Hindlimb muscle (tissue), 1 donor: ENCODE measurements around the gene PGAM1. TPM values are rescaled to one million over a fixed set of nuclear protein-coding genes. Genes with fewer than 3 reads are reported as not detected.
"Not testable (repeated sequence)": the region's sequence is repeated elsewhere in the genome, so short reads cannot be mapped to it uniquely, and the experiment has no call there.

ENCODE experiments used
- DNase-seq: peaks from one replicate; pipeline ENCODE4 v3.0.0-alpha.2; 2013
- polyA plus RNA-seq: library from polyadenylated mRNA; unstranded; fragments of 120-200 nt; gene quantifications from one replicate; pipeline ENCODE4 v1.2.1, GENCODE V29; 2013; ENCODE audit not compliant: insufficient read length

PGAM1 gene
- polyA plus RNA-seq, 1 donor: 80.4 TPM

DNA sequence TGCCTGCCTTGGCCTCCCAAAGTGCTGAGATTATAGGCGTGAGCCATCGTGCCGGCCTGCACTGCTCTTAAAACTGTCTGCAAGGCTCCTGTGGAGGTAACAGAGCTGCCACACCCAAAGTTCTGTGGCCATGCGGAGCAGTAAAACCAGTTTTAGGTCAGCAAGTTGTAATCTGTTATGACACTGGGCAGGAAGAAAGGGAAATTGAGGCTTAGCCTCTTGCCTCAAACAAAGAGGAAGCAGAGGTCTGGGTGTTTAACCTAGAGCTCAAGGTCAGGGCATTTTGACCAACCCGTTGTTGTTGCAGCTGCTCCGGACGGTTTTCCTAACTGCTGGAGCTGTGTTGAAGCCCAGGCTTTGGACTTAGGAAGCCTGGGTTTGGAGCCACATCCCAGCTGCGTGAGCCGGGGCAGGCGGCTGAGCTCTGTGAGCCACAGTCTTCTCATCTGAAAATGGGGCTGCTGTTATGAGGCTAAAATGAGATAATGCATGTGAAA, 17.4 kb upstream of the PGAM1 start:
- no peak for DNase-seq

DNA sequence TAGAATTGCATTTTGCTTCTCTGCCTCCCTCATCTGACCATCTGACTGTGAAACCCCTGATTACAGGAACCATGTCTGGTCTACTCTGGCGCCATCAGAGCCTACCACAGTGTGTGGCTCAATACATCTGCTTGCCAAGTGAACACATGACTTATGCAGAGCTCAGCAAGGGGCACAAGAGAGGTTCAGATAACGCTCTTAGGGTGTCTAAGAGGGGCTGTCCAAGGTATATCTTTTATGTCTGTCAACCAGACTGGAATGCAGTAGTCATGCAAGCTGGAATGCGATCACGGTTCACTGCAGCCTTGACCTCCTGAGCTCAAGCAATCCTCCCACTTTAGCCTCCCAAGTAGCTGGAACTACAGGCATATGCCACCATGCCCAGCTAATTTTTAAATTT, 14.6 kb upstream of the PGAM1 start:
- DNase-seq: no peak

DNA sequence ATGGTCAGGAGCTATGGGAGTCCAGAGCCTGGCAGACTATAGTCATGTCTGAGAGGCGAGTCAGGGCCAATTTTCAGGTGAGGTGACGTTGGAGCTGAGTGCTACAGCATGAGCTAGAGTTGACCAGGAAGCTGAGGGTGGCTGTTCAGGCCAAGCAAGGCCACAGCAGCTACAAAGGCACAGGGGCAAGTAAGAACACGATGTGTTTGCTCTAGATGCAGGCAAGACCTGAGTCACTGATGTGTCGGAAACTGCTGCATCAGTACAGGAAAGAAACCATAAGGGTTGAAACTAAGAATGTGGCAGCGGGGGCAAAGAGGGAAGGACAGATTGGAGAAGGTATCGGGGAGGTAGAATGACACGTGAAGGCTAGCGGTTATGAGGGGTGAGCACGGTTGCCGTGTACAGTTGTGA, 13.1 kb upstream of the PGAM1 start:
- no peak for DNase-seq

DNA sequence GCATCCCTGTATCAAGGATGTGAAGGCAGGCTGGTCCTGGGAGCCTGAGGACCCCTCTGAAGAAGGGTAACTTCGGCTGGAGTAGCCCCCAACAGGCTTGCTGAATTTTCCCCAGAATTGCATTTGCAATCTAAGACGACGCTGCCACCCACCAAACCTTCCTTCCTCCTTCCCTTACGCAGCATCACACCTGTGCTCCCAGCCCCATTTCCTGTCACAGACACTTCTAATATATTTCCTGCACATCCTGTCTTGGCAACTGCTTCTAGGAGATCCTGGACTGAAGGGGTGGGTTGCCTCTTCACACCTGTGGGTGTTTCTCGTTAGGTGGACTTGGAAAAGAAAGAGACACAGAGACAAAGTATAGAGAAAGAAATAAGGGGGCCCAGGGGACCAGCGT, 9.4 kb upstream of the PGAM1 start:
- DNase-seq: no peak

DNA sequence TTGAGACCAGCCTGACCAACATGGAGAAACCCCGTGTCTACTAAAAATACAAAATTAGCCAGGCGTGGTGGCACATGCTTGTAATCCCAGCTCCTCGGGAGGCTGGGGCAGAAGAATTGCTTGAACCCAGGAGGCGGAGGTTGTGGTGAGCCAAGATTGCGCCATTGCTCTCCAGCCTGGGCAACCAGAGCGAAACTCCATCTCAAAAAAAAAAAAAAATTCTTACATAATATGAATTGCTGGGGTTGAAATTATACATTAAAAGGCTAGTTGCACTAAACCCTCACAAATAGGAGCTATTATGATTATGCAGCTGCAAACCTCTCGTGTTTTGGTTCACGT, 2.3 kb upstream of the PGAM1 start:
- DNase-seq: not testable (repeated sequence)

DNA sequence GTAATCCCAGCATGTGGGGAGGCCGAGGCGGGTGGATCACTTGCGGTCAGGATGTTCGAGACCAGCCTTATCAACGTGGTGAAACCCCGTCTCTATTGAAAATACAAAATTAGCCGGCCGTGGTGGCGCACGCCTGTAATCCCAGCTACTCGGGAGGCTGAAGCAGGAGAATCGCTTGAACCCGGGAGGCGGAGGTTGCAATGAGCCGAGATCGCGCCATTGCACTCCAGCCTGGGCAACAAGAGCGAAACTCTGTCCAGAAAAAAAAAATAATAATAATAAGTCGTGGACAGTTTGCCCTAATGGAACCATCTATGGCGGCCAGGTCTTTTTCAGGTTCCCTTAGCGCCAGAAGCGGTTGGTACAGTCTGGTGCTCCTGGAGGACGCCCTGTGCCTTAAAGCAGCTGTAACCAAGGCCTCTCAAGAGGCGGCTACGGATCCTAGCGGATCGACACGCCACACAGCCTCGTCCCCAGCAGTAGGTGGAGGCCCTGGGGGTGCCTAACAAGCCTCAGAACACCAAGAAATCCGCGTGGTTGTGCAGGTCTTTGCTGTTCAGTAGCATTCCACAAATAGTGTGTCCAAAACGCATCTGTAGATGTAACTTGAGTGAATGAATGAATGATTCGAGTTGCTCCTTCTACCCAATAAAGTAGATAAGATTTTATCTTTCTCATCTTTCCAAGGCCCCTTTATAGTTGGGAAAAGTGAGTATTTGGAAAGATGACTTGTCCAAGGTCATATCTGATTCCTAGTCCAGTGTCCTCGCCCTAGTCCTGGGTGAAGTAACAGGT, 982 bp downstream of the PGAM1 start:
- DNase-seq: no peak

DNA sequence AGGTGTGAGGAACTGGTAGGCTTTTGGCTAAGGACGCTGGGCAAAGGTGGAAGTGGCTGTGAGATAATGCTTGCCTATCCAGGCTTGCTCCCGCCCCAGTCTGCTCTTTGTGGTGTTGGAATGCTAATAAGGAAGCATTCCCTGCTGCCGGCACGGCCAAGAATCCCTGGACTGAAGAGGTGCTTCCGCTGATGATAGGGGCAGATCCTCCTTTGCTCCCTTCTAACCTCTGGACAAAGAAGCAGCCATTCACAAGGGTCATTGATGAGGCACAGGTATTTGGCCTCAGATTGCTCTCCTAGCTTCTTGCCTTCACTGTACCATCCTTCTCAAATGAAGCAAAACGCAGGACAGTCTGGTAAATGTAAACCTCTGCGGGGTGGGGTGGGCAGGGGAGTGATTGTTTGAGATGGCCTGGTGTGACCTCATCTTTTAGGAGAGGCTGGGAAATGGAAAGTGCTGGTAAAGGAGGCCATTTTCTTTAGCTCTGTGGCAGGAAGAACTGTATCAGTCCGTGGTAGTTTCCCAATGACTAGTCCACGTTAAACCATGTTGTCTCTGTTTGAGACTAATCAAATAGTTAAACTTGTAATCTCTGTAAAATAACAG, 1.7 kb downstream of the PGAM1 start:
- DNase-seq: no peak

DNA sequence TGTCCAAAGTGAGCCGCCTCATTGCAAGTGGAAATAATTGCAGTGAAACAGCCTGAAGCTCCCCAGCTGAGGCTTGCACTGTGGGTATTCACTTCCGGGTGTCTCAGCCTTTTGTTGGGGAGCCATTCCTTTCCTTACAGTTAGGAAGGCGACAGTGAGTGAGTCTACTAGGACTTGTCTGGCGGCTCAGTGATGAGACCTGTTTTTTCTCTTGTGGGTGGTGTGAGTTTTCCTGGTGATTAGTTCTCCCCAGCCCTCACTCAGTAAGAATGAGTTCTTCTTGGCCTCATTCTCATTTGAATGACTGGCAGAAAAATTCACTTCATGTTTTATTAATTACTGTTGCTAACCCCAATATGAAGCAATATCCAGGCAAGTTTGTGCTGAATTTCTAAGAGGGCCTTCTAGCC, 2.6 kb downstream of the PGAM1 start:
- DNase-seq: no peak

DNA sequence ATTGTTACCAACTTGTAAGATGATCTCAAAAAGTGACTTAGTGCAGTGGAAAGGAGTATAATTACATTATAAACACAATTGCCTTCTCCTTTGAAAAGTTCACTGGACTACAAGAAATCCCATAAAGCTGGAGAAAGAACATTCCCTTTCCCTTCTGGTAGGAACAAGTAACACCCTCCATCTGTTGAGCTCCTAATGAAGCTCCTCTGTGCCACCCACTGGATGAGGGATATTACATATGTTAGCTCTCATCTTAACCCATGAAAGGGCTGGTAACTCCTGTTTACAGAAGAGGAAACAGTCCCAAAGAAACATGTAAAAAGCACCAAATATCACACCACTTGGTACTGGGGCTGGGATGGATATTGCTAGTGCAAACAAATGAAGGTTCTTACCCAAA, 8.1 kb downstream of the PGAM1 start:
- DNase-seq: no peak

DNA sequence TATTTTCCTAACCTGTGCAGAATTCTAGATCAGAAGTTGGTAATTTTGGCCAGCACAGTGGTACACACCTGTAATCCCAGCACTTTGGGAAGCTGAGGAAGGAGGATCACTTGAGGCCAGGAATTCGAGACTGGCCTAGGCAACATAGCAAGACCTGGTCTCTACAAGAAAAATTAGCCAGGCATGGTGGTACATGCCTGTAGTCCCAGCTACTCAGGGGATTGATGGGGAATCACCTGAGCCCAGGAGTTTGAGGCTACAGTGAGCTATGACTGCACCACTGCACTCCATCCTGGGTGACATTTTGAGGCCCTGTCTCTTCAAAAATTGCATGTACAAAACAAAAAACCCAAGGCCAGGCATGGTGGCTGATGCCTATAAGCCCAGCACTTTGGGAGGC, 8.6 kb downstream of the PGAM1 start:
- DNase-seq: no peak

DNA sequence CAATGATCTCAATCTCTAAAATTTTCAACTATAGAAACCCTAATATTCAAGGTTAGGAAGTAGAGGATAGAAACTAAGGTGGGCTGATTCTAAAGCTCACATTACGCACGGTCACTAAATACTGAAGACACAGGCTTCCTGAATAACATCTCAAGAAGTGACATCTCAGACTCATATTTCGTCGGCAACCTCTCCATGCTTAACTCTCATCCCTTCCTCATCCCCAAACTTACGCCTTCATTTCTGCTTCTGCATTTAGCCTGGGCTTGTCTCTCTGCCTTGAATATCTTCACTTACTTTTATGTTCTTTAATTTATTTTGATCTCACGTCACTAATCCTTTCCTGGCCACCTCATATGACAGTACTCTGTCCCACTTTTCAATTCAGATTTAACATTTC, 9.2 kb downstream of the PGAM1 start:
- DNase-seq: no peak

DNA sequence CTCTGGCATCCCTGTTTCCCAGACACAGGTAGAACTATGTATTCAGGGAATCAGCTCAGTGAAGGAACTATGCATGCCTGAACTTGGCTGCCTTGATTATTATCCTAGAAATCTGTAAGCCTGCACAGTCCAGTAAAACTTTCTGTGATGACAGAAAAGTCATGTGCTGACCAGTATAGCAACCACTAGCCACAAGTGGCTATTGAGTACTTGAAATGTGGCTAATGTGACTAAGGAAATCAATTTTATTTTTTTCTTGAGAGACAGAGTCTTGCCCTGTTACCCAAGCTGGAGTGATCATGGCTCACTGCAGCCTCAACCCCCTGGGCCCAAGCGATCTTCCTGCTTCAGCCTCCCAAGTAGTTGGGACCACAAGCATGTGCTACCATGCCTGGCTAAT, 16.3 kb downstream of the PGAM1 start:
- DNase-seq: no peak

DNA sequence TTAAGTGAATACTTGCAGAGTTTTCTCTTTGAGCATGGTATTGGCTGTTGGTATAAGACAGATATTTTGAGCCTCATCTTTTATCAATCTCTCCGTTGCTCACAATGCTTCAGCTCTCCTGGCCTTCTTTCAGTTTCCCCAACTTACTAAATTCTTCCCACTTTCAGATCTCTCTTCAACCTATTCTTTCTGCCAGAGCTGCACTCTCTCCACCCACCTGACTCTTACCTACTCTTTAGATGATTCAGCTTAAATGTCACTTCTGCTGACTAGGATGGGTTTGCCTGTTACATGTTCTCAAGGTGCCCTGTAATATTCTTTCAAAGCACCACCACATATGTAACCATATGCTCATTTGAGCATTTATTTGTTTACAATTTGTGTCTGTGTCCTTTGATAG, 18.2 kb downstream of the PGAM1 start:
- DNase-seq: no peak

DNA sequence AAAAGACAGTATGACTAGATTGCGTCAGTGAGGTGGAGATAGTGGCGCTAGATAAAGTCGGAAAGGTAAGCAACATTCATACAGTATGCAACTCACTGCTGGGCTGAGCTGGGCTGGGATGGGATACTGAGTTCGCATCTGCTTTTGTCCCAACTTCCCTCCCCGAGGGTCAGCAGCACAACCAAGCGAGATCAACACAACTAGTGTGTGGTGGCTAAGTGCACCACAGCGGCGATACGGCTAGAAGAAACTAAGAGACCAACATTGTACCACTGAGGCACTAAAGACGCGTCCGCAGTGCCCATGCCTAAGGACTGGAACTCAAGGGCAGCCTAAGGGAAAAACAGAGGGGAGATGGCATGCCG, 19.3 kb downstream of the PGAM1 start:
- no peak for DNase-seq

DNA sequence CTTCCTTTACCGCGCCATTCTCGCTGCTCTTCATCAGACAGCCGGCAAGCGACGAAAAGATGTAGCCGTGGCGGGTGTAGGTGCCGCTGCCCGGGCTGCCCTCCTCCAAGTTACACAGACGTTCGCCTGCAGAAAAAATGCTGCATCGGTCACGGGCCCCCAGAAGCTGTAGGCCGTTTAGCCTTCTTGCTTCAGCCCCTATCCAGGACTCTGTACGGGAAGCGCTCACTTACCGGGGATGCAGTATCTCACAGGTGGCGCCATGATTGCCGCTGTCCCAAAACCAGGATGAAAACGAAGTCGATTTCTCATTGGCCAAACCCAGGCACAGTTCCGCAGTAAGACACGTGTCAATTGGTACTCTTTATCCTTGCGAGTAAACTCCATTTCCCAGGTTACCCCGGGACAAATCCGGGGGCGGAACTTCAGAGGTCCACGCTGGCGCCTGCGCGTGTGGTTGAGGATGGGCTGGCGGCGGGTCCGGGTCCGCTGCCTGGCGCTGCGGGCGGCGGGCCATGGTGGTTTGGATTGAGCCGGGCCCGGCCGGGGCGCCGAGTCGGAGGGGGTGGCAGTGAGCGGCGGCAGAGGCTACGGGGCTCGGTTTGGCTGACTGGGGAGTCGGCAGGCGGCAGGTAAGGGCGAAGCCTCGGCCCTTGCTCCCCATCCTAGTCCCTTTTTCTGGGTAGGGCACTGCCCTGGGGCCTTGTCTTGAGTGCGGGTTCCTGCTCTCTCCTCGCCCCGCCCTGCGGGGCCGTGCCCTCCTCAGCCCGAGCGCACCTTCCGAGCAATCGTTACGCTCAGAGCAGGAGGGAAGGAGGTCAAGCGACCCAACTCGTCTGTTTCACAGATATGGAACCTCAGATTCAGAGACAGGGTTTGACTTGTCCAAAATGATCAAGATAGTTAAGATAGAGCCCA, 20.0 kb downstream of the PGAM1 start, which contains the start of the genes EXOSC1 and ZDHHC16:
Gene EXOSC1 (minus strand): TSS at position 285 of the 918 bp plus-strand sequence. CDS start 21 bp downstream, at position 264.
Gene ZDHHC16 (plus strand): TSS at position 454 of the 918 bp plus-strand sequence. CDS start 5,501 bp downstream, outside the sequence.
- peak; percentile 96 for DNase-seq

DNA sequence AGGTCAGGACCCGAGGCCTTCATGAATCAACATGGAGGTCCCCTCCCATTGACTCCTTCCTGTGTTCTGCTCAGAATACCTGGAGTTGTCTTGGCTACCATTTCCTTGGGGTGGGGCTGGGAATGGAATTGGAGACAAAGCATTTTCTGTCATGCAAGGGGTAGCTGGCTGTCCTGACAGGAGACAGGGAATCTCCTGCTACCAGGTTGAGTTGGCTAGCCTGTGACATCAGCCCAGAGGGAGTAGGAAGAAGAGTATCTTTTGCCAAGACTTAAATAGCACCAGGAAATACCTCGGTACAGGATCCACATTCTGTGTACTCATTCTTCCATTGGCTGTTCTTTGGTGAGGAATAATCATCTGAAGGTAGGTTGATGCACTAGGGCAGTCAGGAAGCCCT, 24.8 kb downstream of the PGAM1 start:
- DNase-seq: no peak

DNA sequence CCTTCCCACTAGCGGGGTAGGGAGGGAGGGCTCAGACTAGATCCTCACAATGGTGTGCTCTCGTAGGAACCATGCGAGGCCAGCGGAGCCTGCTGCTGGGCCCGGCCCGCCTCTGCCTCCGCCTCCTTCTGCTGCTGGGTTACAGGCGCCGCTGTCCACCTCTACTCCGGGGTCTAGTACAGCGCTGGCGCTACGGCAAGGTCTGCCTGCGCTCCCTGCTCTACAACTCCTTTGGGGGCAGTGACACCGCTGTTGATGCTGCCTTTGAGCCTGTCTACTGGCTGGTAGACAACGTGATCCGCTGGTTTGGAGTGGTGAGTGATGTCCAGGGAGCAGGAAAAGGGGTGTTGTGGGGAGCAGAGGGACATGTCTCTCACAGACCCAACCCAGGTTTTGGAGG, 25.6 kb downstream of the PGAM1 start:
- DNase-seq: no peak

DNA sequence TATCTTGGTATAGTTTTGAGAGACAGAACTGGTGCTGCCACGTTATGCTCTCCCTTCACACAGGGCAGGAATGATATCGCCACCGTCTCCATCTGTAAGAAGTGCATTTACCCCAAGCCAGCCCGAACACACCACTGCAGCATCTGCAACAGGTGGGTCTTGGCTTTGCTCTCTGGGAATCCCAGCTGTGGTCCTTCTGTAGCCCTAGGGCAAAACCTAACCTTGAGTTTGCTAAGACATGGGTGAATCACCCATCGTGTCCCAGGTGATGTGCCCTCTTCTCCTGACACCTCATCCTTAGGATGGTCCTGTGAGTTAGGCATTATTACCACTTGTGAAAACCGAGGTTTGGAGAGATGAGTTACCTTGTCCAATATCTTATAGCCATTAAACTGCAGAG, 26.4 kb downstream of the PGAM1 start:
- DNase-seq: no peak

DNA sequence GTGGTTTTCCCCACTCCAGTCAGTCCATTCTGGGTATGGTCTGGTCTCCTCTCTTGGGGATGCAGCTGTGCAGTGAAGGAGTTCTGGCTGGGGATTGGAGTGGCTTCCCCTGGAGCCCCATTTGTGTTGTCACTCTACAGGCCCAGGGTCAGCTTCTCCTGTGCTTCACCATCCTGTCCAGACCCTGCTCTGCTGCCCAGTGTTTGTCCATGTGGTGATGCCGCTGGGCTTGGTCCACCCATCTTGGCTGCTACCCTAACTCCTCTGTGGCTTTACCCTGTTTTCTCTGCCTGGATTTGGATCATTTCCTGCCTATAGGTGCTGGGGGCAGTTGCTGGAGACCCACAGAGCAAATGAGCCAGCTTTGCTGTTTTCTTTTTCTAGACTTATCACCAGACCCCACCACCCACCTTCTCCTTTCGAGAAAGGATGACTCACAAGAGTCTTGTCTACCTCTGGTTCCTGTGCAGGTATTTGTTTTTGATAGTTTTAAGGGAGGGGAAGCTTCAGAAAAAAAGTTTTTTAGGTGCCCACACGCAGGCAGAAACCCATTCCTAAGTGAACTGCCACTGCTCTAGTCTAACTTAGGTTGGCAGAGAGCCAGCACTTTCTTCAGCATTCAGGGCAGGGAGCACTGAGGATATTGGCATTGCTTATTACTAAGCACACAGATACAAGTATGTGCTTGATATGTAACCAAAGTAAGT, 28.5 kb downstream of the PGAM1 start:
- no peak for DNase-seq

DNA sequence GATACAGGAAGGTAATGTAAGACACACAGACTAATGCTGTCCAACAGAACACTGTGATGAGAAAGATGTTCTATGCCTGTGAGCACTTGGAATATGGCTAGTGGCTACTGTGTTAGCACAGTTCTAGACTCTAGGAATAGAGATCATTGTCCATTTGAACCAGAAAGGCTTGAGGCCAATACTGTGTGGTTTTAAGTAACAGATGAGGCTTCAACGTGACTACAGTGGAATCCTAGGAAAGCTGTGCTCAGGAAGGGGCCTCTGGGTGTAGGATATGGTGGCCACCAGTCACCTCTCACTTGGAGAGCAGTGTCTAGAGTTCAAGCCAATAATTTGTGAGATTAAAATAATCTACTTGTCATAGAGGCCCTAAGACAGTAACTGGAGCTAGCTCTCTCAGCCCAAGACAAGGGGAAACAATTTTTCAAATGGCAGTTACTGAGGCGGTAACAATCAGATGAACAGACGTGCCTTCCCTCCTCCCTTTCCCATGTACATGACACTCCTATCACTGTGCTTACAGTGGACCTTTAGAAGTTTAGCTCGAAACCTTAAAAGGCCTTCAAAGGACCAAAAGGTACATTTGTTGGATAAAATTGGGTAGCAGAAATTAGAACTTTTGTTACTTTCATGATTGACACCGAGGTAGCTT, 30.2 kb downstream of the PGAM1 start:
- no peak for DNase-seq

DNA sequence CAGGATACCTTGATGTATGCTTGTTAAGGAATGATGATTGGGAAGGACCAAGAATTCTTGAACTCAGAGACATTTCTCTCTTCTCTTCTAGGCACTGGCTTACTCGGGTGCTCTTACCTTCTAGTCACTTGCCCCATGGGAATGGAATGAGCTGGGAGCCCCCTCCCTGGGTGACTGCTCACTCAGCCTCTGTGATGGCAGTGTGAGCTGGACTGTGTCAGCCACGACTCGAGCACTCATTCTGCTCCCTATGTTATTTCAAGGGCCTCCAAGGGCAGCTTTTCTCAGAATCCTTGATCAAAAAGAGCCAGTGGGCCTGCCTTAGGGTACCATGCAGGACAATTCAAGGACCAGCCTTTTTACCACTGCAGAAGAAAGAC, 30.7 kb downstream of the PGAM1 start:
- DNase-seq: no peak

DNA sequence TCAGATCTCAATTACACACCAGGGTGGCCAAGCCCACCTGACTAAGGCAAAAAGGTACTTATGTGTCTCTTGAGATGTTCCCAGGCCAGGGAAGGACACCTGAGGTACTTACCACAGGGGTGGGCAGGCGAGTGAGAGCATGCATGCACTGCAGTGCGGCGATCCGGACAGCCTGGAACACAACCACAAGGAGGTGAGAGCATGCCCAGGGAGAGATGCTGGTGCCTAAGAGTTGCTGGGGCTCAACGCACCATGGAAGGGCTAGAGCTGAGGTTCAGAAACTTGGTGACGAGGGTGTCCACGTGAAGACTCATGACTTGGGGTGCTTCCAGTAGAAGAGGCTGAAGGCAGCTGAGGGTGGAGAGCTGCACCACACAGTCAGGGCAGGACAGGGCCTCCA, 33.1 kb downstream of the PGAM1 start:
- DNase-seq: no peak
